Peyer's patch (tissue), 4 donors: ENCODE results near the gene PCK1. TPM values are rescaled to one million over a fixed set of nuclear protein-coding genes. Genes with fewer than 3 reads are reported as not detected.
"Not testable (repeated sequence)": the region's sequence is repeated elsewhere in the genome, so short reads cannot be mapped to it uniquely, and the experiment has no call there.

Experiments
- DNase-seq, 3 donors: peaks; one replicate each; pipeline ENCODE4 v3.0.0-alpha.2; 2017 to 2019
- H3K27ac ChIP-seq, 4 donors: fragments of 200-600 bp; sonication (generic); one replicate each; pipeline ENCODE4 v1.5.1; 2016 to 2019
- H3K27me3 ChIP-seq, 2 donors: fragments of 200-600 bp; sonication (generic); one replicate each; pipeline ENCODE4 v1.5.1; 2019
- H3K36me3 ChIP-seq, 3 donors: fragments of 200-600 bp; sonication (generic); one replicate each; pipeline ENCODE4 v1.5.1; 2016 to 2019
- H3K4me1 ChIP-seq, 4 donors: fragments of 200-600 bp; sonication (generic); one replicate each; pipeline ENCODE4 v1.5.1; 2016 to 2019
- H3K4me3 ChIP-seq, 4 donors: fragments of 200-600 bp; sonication (generic); 1 replicate in 3 of 4; 2 replicates in 1 of 4; pipeline ENCODE4 v1.5.1; 2016 to 2019; ENCODE audit warnings: mild to moderate bottlenecking in 1 of 4
- H3K9me3 ChIP-seq, 4 donors: fragments of 200-600 bp; sonication (generic); one replicate each; pipeline ENCODE4 v1.5.1; 2016 to 2019; ENCODE audit warnings: mild to moderate bottlenecking in 1 of 4
- POLR2A ChIP-seq, 2 donors: fragments of 450-650 bp; IDR thresholded peaks; one replicate each; pipeline ENCODE4 v1.5.1; 2017; ENCODE audit warnings: antibody characterized with exemption in 2 of 2, mild to moderate bottlenecking in 2 of 2, moderate library complexity in 2 of 2
- total RNA-seq, 4 donors: library from RNA; depleted of rRNA; stranded (reverse); fragments of >200 nt; gene quantifications; one replicate each; pipeline ENCODE4 v1.1.0, GENCODE V29; 2016
- TF ChIP-seq, protein P1 (sequence below), 6 experiments: fragments of 450-650 bp in 4 of 6; fragments of 200-600 bp in 2 of 6; sonication (generic) in 1 of 6; IDR thresholded peaks; one replicate each; pipeline ENCODE4 v1.5.1; 2017 to 2019; ENCODE audit warnings: antibody characterized with exemption in 6 of 6, mild to moderate bottlenecking in 3 of 6, moderate library complexity in 1 of 6

PCK1 gene
- 1,000 to 10,000 TPM in 1 of 4 donors, 100 to 1,000 TPM in 2, 10 to 100 TPM in 1; 98.2 to 2,194 (median 572) TPM for total RNA-seq

DNA sequence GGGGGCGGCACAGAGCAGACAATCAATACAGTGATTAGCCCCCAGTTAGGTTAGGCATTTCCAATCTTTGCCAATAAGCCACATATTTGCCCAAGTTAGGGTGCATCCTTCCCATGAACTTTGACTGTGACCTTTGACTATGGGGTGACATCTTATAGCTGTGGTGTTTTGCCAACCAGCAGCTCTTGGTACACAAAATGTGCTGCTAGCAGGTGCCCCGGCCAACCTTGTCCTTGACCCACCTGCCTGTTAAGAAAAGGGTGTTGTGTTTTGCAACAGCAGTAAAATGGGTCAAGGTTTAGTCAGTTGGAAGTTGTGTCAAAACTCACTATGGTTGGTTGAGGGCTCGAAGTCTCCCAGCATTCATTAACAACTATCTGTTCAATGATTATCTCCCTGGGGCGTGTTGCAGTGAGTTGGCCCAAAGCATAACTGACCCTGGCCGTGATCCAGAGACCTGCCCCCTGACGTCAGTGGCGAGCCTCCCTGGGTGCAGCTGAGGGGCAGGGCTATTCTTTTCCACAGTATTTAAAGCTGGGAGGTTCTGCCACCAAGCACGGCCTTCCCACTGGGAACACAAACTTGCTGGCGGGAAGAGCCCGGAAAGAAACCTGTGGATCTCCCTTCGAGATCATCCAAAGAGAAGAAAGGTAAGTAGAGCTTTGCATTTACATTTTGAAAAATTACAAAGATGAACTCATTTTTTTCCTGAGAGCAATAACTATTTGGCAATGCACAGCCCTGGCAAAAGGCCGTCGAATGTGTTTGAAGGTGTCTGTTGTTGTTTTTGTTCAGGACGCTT is at the start of gene PCK1:
PCK1 (plus strand) TSS at position 557 of the 802 bp plus-strand sequence. CDS start 302 bp downstream, outside the sequence.
- peaks cover 0 to 45% (median 4%) of the 10 kb centered on the region in 3 donors for H3K36me3 ChIP-seq
- no peaks in the 10 kb centered on the region for H3K27me3 ChIP-seq
- H3K9me3 ChIP-seq: no peaks in the 10 kb centered on the region
- peak within 1 kb of the TSS in 3 of 4 donors; percentile 13 to 61 (median 59) for H3K4me3 ChIP-seq
- H3K4me1 ChIP-seq: peaks cover 0 to 21% (median 4%) of the 10 kb centered on the region in 4 donors
- peak within 1 kb of the TSS in 3 of 4 donors; percentile 66 to 91 (median 85) for H3K27ac ChIP-seq
- TF ChIP-seq POLR2A (IDR thresholded peaks at IDR 0.05): peak; percentile 96 to 99
- TF ChIP-seq, protein P1, sequence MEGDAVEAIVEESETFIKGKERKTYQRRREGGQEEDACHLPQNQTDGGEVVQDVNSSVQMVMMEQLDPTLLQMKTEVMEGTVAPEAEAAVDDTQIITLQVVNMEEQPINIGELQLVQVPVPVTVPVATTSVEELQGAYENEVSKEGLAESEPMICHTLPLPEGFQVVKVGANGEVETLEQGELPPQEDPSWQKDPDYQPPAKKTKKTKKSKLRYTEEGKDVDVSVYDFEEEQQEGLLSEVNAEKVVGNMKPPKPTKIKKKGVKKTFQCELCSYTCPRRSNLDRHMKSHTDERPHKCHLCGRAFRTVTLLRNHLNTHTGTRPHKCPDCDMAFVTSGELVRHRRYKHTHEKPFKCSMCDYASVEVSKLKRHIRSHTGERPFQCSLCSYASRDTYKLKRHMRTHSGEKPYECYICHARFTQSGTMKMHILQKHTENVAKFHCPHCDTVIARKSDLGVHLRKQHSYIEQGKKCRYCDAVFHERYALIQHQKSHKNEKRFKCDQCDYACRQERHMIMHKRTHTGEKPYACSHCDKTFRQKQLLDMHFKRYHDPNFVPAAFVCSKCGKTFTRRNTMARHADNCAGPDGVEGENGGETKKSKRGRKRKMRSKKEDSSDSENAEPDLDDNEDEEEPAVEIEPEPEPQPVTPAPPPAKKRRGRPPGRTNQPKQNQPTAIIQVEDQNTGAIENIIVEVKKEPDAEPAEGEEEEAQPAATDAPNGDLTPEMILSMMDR (IDR thresholded peaks at IDR 0.05): no peak
- peak in 2 of 3 donors; percentile 94 to 98 for DNase-seq

DNA sequence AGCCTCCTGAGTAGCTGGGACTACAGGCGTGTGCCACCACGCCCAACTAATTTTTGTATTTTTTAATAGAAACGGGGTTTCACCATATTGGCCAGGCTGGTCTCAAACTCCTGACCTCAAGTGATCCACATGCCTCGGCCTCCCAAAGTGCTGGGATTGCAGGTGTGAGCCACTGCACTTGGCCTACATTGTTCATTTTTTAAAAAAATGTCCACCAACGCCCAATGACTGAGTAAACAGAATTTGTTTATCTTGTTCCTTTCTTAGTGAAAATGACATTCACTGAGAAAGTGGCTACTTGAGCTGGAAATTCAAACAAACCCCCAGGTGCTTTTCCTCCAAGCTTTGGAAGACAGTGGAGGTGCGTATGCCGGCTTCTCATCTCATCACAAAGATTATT is 49.2 kb upstream of the PCK1 start:
- H3K27me3 ChIP-seq, H3K4me3 ChIP-seq, H3K27ac ChIP-seq: not testable (repeated sequence)

DNA sequence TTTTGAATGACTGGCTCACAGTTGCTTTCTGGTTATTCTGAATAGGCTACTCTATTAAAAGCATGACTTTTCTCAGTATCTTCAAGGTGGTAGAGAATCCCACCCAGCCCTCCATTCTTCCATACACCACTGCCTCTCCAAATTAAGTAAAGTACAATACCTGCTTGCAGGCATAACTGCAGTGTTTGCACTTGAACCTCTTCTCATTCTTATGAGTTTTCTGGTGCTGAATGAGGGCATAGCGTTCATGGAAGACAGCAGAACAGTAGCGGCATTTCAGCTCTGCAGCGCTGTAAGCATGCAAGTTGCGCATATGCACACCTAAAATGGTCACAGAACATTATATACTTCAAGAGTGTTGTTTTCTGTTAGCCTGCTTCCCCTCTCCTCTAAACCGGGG is 48.5 kb upstream of the PCK1 start:
- no peak for DNase-seq
- Histone ChIP-seq H3K36me3 (no peaks in the 10 kb centered on the region), H3K4me1 (no peaks in the 10 kb centered on the region), H3K27me3 (no peaks in the 10 kb centered on the region), H3K27ac (no peak overlapping the region), H3K9me3 (no peaks in the 10 kb centered on the region), H3K4me3 (no peak overlapping the region)
- no peak for TF ChIP-seq POLR2A (IDR thresholded peaks at IDR 0.05)
- TF ChIP-seq, protein P1 (IDR thresholded peaks at IDR 0.05): no peak

More for the DNA sequence above, 49.2 kb upstream of the PCK1 start:
- H3K9me3 ChIP-seq, H3K4me1 ChIP-seq, H3K36me3 ChIP-seq, DNase-seq: not testable (repeated sequence)

DNA sequence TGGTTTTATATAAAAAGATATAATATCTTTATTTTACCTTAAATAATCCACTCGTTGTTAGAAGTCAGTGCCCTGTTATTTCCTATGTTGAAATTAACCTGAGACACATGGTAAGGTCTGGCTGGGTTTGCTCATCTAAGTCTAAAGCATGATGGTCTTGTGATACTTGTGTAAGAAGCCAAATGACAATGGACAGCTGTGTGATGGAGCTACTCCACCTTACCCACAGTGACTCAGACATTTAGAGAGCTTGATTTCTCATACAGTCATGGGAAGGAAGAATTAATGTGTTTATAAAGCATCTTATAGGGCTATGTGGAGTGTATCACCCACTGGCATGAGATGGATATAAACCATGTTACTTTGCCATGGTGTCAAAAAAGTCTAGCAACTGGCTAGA is 47.7 kb upstream of the PCK1 start:
- no peak overlapping the region for H3K27ac ChIP-seq
- no peak overlapping the region for H3K4me3 ChIP-seq
- TF ChIP-seq, protein P1 (IDR thresholded peaks at IDR 0.05): no peak
- no peak for TF ChIP-seq POLR2A (IDR thresholded peaks at IDR 0.05)
- H3K27me3 ChIP-seq: no peaks in the 10 kb centered on the region
- no peaks in the 10 kb centered on the region for H3K4me1 ChIP-seq
- no peak for DNase-seq
- H3K36me3 ChIP-seq: no peaks in the 10 kb centered on the region
- no peaks in the 10 kb centered on the region for H3K9me3 ChIP-seq

DNA sequence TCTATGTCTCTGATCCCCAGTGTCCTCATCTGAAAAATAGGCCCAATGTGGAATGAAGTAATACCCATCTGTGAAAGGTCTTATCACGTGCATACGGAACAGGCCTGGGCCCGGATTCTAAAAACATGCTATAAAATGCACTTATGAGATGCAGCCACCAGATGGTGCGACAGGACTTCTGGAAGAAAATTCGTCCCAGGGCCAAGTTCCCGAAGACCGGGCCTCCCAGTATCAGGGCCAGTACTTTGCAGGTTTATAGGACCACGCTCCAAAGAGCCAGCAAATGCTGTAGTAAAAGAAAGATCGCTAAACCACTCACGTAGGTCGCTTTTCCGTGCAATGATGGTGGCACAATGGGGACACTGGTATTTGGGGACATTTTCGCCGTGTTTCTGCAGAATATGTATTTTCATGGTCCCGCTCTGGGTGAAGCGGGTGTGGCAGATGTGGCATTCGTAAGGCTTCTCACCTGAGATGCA is 46.6 kb upstream of the PCK1 start:
- DNase-seq: peak; percentile 29 to 85 (median 70)
- Histone ChIP-seq H3K36me3 (no peaks in the 10 kb centered on the region), H3K27ac (no peak overlapping the region), H3K9me3 (no peaks in the 10 kb centered on the region), H3K4me3 (no peak overlapping the region), H3K4me1 (no peaks in the 10 kb centered on the region), H3K27me3 (no peaks in the 10 kb centered on the region)
- TF ChIP-seq, protein P1 (IDR thresholded peaks at IDR 0.05): peak; percentile 18 to 94 (median 76)
- no peak for TF ChIP-seq POLR2A (IDR thresholded peaks at IDR 0.05)

DNA sequence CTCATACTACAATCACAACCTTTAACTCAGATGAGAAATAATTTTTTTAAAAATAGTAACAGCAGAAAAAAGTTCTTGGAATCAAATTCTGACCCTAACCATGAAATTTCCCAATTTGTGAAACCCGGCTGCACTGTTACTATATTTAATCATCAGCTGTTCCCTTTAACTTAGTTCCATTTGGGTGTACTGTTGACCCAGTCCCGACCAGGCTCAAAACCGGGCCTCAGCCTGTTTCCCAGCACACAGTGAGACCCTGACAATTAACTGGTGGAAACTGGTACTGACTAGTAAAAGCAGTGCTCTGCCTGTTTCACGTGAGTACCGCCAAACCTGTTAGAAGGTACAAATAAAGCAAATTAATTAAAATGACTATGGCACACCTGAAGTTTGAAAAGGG is 43.0 kb upstream of the PCK1 start:
- no peaks in the 10 kb centered on the region for H3K9me3 ChIP-seq
- no peak for DNase-seq
- no peak overlapping the region for H3K4me3 ChIP-seq
- TF ChIP-seq POLR2A (IDR thresholded peaks at IDR 0.05): no peak
- TF ChIP-seq, protein P1 (IDR thresholded peaks at IDR 0.05): no peak
- H3K27ac ChIP-seq: no peak overlapping the region
- no peaks in the 10 kb centered on the region for H3K27me3 ChIP-seq
- no peaks in the 10 kb centered on the region for H3K4me1 ChIP-seq
- H3K36me3 ChIP-seq: no peaks in the 10 kb centered on the region
